Uterus (tissue), 2 donors: ENCODE data around the gene NEK4.

Source experiments
- CTCF ChIP-seq, 4 experiments: fragments of 200-600 bp in 2 of 4; fragments of 450-650 bp in 2 of 4; sonication (generic) in 2 of 4; IDR thresholded peaks; one replicate each; pipeline ENCODE4 v1.5.1; 2016 to 2019; ENCODE audit warnings: antibody characterized with exemption in 4 of 4, mild to moderate bottlenecking in 2 of 4, moderate library complexity in 1 of 4
- POLR2A ChIP-seq, 2 donors: fragments of 450-650 bp; IDR thresholded peaks; one replicate each; pipeline ENCODE4 v1.6.1; 2016; ENCODE audit warnings: antibody characterized with exemption in 2 of 2, mild to moderate bottlenecking in 1 of 2, moderate library complexity in 1 of 2

GRCh38 chr3:52715714-52716305 lies 54.9 kb downstream of the NEK4 start:
- TF ChIP-seq CTCF (IDR thresholded peaks at IDR 0.05): no peak
- no peak for TF ChIP-seq POLR2A (IDR thresholded peaks at IDR 0.05)
